GM19463 (cell line): ENCODE results near the gene C11orf21.

Experiments
- ATAC-seq: cut with Tn5 transposase; IDR thresholded peaks from one replicate; pipeline ENCODE4 v1.9.1; 2021; ENCODE audit warnings: mild to moderate bottlenecking, moderate library complexity; ENCODE audit not compliant: unreplicated experiment

C11orf21 gene

DNA sequence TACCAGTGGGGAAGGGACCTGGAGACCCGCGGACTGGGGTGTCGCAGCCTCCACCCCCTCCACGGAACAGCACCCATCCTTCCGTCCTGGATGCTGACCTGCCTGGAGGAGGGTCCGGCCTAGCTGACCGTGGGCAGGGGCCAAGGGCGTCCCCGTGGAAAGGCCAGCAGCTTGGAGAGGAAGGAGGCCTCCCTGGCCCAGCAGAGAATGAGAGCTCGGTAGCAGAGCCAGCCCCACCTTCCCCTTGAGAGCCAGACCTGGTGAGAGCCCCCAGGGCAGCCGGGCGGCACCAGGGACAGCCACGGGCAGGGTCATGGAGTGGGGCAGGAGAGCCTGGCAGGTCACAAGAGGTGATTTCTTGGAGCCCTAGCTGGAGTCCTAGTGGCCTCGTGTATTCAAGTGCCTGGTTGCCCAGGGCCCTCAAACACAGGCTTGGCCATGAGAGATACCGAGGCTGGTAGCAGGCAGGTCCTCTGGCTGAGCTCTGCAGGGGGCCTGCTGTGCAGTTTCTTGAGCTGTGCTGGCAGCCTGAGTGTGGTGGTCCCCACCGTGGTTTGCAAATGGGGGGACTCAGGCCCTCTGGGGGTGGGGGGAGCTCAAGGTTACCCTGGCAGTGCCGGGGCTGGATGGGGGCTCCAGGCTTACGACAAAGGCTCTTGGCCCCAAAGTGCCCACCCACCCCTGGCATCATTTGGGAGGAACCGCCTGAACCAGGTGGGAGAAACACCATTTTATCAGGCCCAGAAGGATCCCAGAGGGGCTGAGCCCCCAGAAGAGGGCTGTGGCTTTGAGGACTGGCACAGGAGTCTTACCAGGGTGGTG lies 7.7 kb upstream of the C11orf21 start:
- no peak for ATAC-seq

DNA sequence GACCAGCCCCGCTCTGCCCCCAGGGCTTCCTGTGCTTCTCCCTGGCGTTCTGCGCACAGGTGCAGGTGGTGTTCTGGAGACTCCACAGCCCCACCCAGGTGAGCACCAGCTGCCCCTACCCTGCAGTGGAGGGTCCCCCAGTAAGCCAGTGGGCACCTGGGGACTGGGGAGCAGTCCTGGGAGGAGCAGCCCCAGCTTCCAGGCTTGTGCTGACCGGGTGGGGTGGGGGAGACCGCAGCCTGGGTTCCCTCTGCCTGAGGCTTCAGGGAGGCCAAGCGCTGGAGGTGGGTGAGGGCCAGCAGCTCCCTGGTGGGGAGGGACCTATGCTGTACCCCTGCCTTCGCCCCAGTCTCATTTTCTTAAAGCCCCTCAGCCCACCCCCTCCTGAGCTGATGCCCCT lies 7.0 kb upstream of the C11orf21 start:
- ATAC-seq = no peak

DNA sequence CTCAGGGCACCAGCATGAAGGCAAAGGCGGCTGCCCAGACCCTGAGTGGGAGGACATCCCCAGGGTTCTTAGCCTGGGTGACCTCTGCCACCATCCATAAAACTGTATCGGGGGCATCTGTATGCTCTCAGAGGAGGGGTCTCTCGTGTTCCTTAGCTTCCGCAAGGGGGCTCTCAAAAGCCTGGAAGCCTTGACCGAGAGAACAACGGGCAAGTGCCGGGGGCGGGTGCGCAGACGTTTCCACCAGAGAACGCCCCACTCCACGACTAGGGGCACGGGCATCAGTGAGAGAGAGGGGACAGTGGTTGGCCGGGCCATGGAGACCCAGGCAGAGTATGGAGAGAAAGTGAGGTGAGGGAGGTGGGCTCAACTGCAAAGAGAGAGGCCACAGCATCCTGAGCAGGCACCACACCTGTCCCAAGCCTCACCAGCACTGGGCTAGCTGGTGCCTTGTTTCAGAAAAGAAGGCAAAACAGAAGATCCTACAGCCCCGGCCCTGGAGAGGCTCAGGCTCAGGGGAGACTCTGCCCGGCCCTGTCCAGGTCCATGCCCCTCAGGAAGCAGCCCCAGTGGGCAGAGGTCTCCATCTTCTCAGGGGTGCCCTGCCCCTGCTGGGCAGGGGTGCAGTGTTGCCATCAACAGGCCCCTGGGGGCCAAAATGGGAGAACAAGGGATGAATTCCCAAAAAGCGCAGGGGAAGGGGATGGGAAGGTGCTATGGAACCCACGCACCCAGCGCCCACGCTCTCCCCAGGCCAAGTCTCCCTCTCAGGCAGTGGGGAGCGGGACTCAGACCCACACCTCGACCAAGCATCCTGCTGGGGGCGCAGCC lies 6.0 kb upstream of the C11orf21 start:
- no peak for ATAC-seq

DNA sequence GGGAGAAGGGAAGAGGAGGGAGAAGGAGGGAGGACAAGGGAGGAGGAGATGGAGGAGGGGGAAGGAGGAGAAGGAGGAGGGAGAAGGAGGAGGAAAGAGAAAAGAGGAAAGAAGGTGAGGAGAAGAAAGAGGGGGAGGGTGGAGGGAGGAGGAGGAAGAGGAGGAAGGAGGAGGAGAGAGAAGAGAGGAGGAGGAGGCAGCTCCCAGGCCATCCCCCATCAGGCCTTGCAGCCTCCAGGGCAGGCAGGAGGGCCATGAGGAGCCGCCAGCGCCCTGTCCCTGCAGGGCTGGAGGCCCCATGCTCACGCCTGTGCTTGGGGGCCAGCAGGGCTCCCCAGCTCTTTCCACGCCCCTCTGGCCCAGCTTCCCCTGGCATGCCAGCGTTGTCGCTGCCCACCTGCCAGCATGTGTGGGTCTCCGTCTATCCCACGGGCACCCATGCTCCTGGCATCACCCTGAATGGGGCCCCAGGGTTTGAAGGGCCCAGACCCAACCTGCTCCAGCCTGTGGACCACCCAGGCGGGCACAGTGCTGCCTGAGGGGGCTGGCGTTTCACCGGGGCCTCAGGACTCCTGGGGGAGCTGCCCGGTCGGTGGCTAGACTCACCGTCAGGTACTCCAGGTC lies 5.3 kb upstream of the C11orf21 start:
- ATAC-seq = no peak

DNA sequence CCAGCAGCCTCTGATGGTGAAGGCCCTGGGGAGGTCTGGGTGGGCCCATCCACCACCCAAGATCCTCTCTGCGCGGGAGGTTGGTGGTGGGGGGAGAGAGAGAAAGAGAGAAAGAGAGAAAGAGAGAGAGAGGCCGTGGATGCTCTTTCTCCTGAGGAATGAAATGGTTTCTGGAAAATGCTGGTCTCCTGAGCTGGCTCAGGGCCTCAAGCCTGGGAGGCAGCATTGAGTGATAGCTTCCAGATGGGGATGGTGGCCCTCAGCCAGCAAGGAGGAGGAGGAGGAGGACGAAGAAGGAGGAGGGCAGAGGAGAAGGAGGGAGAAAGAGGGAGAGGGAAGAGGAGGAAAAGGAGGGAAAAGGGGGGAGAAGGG lies 4.7 kb upstream of the C11orf21 start:
- no peak for ATAC-seq

DNA sequence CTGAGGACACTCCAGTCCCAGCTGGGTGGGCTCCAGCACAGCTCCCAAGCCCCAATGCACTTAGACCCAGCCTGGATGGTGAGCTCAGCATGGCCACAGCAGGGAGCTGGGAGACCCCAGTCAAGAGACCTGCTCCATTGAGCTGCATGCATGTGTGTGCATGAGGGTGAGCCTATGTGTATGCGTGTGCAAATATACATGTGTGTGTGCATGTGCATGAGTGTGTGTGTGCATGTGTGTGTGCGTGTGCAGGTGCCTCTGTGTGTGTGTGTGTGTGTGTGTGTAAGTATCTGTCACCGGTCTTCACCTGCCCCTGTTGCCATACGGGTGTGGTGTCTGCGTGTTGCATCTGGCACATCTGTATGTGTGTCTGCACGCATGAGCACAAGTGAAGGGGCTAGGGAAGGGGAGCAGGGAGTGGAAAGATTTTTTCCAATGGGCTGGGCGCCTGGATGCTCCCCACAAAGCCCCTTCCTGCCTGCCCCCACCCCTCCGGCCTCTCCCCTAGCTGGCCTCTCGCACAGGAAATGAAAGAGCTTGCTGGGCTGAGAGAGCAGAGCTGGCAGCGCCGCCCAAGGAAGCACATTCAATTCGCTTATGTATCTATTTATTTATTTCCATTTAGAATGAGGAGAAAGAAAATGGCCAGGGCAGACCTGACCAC lies 4.2 kb upstream of the C11orf21 start:
- ATAC-seq = no peak

DNA sequence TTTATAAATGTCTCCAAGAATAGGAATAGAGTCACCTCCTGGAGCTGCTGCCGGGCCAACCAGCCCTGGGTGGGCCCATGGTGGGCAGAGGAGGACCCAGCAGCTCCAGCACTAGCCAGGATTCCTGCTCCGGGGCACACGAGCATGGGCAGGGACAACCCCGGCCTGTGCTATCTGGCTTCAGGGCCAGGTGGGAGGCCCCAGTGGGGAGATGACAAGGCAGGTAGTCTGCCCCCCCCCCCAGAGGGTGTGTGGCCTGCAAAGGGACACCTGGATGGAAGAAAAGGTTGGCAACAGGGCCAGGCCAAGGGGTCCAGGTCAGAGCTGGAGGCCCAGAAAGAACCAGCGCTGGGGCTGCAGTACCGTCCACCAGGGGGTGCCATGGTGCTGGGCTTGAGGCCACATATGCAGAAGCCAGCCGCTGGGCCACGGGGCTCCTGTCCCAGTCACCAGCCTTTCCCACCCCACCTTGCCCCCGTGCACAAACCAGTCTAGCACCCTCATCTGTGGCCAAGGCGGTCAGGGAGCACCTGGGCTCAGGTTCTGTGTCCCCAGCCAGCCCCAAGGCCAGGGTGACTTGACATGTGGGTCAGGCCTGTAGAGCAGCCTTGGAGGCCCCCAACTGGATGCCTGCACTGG lies 3.5 kb upstream of the C11orf21 start:
- ATAC-seq = no peak

DNA sequence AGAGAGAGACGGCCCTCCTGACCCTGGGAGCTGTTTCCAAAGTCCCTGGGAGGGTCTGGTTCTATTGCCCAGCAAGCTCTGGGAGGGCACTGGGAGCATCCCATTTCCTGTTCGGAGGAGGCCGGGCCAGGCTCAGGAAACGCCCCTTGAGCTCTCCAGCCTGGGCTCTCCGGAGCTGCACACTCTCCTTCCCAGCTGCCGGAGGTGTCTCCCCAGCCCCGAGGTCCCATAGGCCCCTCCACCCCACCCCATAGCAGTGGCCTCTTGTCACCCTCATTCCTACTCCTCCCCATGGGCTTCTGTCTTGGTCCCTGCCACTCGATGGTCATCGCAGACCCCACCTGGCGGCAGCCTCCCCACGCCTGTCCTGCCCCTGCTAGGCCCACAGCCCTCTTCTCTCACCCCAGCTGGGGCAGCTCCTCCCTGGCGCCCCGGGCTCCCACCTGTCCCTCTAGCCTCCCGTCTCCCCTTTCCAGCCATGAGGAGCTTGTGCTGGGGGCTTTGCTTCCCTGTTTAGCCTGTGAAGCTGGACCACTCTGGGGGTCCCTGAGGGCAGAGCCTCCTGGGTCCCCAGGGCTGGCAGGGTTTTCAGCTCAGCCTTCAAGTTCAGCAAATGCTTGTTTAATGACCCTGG lies 2.9 kb upstream of the C11orf21 start:
- ATAC-seq = no peak

DNA sequence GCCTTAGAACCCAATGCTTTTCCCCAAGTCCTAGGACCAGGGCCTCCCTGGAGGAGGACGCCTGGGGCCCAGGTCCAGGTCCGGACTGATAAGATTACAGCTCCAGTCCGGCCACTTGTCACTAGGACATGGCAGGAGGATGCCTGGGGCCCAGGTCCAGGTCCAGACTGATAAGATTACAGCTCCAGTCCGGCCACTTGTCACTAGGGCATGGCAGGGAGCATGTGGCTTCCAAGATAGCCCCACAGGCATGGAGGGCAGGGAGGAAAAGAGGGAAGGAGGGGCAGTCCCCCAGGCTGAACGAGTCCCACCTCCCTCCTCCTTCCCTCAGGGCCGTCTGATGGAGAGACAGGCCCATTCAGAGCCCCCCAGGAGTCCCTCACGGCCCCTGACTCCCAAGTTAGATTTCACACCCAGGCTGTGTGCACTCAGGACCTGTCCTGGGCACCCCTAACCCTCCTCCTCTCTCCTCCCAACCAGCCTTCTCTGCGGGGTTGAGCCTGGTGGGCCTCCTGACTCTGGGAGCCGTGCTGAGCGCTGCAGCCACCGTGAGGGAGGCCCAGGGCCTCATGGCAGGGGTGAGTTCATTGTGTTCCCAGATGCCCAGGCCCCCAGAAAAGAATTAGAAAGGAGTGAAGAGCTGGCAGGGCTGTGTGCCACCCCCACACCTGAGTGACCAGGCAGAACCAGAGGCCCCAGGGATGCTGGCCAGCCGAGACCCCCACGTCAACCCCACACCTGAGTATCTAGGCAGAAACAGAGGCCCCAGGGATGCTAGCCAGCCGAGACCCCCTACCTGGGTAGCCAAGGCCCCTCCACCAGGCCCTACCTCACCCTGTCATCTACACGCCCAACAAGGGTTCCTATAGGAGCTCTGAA lies 2.1 kb upstream of the C11orf21 start:
- ATAC-seq = no peak

DNA sequence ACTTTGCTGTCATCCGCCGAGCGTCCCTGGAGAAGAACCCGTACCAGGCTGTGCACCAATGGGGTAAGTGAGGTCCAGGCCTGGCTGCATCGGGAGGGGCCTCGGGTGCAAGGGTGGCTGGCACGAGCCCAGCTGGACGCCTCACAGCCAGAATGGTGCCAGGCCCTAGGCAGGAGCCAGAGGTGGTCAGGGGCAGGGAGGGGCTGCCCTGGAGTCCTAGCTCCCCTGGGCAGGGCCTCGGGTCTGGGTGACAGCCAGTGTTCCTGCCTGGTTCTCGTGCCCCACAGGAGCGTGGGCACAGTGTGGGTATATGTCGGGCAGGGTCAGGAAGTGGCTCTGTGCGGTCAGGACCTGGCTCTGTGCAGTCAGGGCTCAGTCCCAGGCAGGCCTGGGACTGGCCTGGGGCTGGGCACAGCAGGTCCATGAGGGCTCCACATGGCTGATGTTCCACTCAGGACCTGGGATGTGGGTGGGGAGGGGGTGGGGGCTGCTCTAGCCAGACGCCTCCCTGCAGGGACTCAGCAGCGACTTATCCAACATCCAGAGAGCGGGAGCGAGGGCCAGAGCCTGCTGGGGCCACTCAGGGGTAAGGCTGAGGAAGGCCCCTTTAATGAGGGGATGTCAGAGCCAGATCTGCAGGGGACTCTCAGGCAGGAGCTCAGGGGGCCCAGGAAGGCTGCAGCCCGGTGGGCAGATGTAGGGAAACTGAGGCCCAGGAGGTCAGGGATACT lies 1.3 kb upstream of the C11orf21 start:
- ATAC-seq = no peak

DNA sequence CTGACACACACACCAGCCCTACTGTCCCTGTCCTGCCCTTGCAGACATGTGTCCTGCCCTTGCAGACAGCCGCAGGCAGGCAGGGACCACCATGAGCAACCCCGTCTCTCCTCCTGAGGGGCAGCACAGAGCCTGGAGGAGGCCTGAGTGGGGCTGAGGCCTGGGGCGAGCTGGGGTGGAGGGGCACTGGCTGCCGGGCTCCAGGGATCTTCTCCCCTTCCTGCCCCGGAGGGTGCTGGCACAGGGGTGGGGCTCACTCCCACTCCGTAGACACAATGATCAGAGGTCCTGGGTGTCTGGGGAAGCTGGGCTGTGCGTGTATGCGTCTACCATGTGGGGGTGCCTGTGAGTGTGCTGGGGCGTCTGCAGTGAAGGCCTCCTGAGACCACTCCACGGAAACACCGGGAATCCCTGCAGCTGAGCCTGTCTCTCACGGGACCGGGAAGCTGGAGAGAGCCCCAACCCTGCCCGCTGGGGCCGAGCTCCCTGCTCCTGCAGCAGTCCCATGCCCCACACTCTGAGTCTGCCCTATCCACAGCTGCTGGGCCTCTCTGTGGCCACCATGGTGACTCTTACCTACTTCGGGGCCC lies 683 bp upstream of the C11orf21 start:
- ATAC-seq = peak; percentile 5

DNA sequence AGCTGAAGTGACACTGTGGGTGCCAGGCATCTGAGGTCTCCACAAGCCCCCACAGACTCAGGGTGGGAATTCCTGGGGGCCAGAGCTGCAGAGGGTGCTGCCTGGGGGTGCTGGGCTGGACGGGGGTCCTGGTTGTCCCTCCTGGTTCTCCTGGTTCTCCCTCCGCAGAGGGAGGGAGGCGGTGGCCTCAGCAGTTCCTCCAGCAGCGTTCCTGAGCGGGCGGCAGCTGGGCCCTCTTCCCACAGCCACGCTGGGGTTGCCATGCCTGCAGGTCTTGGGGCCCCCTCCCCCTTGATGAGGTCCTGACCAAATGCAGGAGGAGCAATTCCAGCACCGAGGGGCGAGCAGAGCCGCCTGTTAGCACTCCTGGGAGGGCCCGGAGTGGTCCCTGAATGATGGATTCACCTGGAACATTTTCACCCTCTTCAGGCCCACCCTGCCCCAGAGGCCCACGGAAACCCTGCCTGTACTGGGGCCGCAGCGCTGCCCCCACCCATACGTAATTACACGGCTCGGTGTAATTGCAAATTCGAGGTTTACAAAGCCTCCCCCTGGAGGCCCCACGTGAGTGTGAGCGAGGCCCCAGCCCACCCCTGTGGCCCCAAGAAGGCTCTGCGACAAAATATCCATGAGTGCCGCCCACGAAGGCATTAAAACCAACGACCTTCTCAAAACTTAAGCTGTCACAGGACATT lies 635 bp downstream of the C11orf21 start:
- ATAC-seq = no peak

DNA sequence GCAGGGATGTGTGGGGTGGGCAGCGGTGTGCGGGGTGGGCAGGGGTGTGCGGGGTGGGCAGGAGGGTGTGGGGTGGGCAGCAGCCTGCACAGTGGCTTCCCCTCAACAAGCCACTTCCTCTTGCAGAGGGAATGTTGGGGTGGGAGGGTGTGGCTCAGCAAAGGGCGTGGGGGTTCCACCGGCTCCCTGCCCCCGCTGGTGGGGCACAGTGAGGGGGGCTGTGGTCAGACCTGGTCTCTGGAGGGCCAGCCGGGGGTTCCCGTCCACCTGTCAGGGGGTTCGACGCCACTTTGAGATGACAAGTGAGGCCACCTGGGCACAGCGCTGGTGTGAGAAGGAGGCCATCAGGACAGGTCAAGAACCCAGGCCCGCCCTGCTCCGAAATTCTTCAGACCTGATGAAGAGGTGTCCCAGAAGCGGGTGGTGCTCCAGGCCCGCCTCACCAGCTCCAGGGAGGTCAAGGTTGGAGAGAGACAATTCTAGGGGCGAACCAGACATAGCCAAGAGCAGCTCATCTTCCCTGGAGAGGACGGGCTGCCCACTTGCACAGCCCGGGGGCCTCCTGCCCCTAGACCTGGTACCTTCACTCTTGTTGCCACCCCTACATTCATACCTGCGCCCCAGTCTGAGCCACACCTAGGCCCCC lies 1.3 kb downstream of the C11orf21 start:
- no peak for ATAC-seq

DNA sequence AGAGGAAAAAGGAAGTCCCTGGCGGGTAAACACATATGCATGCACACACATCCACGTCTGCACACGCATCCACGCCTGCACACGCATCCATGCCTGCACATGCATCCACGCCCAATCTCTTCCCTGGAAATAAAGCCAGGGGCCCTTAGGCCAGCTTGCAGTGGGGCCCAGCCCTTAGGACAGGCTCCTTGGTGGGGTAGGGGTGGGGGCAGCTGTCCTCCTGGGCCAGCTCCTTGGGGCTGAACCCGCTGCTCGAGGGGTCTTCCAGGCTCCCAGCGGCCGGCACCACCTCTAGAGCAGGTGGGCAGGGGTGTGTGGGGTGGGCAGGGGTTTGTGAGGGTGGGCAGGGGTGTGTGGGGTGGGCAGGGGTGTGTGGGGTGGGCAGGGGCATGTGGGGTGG lies 1.9 kb downstream of the C11orf21 start:
- no peak for ATAC-seq

DNA sequence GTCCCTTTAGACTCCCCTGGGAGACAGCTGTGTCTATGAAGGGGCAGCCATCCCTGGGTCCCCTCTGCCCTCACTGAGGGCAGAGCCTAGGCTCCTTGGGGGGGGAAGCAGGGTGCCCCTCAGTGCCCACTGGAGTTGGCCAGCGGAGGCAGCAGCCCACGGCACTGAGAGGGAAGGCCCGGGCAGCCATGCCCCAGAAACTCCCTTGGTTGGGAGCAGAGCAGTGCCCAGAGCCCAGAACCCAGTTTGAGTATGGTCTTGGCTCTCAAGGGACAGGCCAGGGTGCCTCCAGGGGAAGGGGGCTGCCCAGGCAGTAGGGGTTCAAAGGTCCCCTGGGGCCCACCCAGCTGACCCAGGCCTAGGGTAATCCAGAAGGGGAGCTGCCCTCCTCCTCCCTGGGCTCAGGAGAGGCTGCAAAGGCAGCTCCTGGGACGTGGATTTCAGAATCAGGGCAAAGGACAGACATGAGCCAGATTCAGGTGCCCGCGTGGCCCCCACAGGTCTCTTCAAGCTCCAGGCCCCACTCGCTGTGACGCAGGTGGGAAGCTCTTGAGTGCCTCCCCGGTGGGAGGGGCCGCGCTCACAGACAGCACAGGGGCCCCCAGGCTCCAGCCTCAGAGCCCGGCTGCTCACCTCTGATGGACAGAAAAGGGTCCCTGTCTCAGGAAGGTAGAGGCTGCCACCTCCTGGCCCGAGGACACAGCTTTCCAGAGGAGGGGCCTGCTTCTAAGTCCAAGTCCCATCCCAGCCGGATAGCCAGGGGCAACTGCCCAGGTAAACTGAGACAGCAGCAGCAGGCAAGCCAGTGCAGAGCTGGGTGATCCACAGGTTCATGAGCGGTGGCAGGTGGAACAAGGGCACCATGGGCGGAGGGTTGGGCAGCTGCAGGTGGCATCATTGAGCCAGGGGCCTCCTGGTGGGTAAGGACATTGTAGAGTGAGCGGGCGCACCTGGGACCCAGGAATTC lies 2.6 kb downstream of the C11orf21 start:
- no peak for ATAC-seq

DNA sequence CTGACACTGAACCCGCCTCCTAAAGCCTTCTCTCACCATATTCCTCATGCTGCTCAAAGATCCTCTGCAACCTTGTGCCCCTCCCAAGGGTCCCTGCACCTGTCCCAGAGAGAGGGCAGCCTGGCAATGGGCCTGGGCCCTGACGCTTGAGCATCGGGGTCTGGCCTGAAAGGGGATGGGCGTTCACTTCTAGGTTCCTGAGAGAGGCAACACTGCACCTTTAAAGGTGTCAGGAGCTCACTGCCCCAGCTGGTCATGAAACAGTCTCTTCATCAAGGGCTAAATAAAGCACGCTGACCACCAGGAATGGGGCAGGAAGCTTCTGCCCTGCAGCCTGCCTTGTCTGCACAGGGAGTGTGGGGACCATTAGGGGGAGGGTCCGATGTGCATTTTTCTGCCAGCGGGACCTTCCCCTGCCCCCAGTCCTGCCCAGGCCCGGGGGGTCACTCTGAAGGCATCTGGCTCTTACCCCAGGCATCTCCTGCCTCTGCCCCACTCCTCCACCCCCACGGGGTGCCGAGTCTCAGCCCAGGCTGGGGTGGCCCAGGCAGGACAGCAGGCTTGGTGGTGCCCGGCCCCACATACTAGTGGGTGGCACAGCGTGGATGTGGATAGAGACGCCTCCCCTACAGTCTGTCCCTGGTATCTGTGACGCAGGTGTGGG lies 3.5 kb downstream of the C11orf21 start:
- no peak for ATAC-seq
